HEK293 (cell line): ENCODE results near the gene ASXL3.
A peak's percentile ranks its signal among the peaks of the same experiment; 100 is the strongest.

Experiments used
- BCL6B ChIP-seq: fragments of 450-650 bp; formaldehyde crosslinking; IDR thresholded peaks from 2 replicates; pipeline ENCODE4 v1.5.1; 2017; ENCODE audit warnings: missing biosample characterization, missing genetic modification characterization
- HIC1 ChIP-seq: fragments of 450-650 bp; formaldehyde crosslinking; IDR thresholded peaks from 2 replicates; pipeline ENCODE4 v1.5.1; 2016; ENCODE audit warnings: missing biosample characterization, missing genetic modification characterization
- IKZF3 ChIP-seq: fragments of 450-650 bp; IDR thresholded peaks from 2 replicates; pipeline ENCODE4 v1.5.0; 2018; ENCODE audit warnings: missing biosample characterization, mild to moderate bottlenecking, missing genetic modification characterization, moderate library complexity
- MYNN ChIP-seq: fragments of 450-650 bp; formaldehyde crosslinking; IDR thresholded peaks from 2 replicates; pipeline ENCODE4 v1.5.1; 2016; ENCODE audit warnings: missing biosample characterization, missing genetic modification characterization, borderline replicate concordance
- OVOL3 ChIP-seq: fragments of 450-650 bp; formaldehyde crosslinking; IDR thresholded peaks from 2 replicates; pipeline ENCODE4 v1.5.1; 2016; ENCODE audit warnings: missing biosample characterization, missing genetic modification characterization
- RBAK ChIP-seq: fragments of 450-650 bp; formaldehyde crosslinking; IDR thresholded peaks from 2 replicates; pipeline ENCODE4 v1.5.1; 2016; ENCODE audit warnings: missing biosample characterization, missing genetic modification characterization
- SP7 ChIP-seq: fragments of 450-650 bp; formaldehyde crosslinking; IDR thresholded peaks from 2 replicates; pipeline ENCODE4 v1.5.1; 2016; ENCODE audit warnings: missing biosample characterization, missing genetic modification characterization
- TRIM28 ChIP-seq: IDR thresholded peaks from 2 replicates; pipeline ENCODE4 v1.6.1; 2011; ENCODE audit warnings: low read length, control low read depth, borderline replicate concordance
- ZBTB17 ChIP-seq: fragments of 450-650 bp; formaldehyde crosslinking; IDR thresholded peaks from 2 replicates; pipeline ENCODE4 v1.5.1; 2016; ENCODE audit warnings: missing biosample characterization, missing genetic modification characterization
- ZBTB48 ChIP-seq: fragments of 450-650 bp; formaldehyde crosslinking; IDR thresholded peaks from 2 replicates; pipeline ENCODE4 v1.5.1; 2016; ENCODE audit warnings: missing biosample characterization, missing genetic modification characterization
- ZIC2 ChIP-seq: fragments of 450-650 bp; formaldehyde crosslinking; IDR thresholded peaks from 2 replicates; pipeline ENCODE4 v1.5.1; 2016; ENCODE audit warnings: missing biosample characterization, missing genetic modification characterization
- ZNF10 ChIP-seq: fragments of 450-650 bp; formaldehyde crosslinking; IDR thresholded peaks from 2 replicates; pipeline ENCODE4 v1.5.1; 2017; ENCODE audit warnings: missing biosample characterization, missing genetic modification characterization
- ZNF280C ChIP-seq: fragments of 450-650 bp; formaldehyde crosslinking; IDR thresholded peaks from 2 replicates; pipeline ENCODE4 v1.5.1; 2016; ENCODE audit warnings: missing biosample characterization, missing genetic modification characterization
- ZNF280D ChIP-seq: fragments of 450-650 bp; formaldehyde crosslinking; IDR thresholded peaks from 2 replicates; pipeline ENCODE4 v1.5.1; 2016; ENCODE audit warnings: missing biosample characterization, missing genetic modification characterization
- ZNF529 ChIP-seq: fragments of 450-650 bp; formaldehyde crosslinking; IDR thresholded peaks from 2 replicates; pipeline ENCODE4 v1.5.1; 2017; ENCODE audit warnings: missing genetic modification characterization, missing biosample characterization; ENCODE audit not compliant: insufficient replicate concordance
- ZNF621 ChIP-seq: fragments of 450-650 bp; formaldehyde crosslinking; IDR thresholded peaks from 2 replicates; pipeline ENCODE4 v1.5.1; 2017; ENCODE audit warnings: missing biosample characterization, missing genetic modification characterization
- TF ChIP-seq, protein P1 (sequence below): fragments of 450-650 bp; formaldehyde crosslinking; IDR thresholded peaks from 2 replicates; pipeline ENCODE4 v1.5.1; 2017; ENCODE audit warnings: missing biosample characterization, mild to moderate bottlenecking, missing genetic modification characterization, moderate library complexity
- TF ChIP-seq, protein P2 (sequence below): fragments of 450-650 bp; formaldehyde crosslinking; IDR thresholded peaks from 2 replicates; pipeline ENCODE4 v1.5.1; 2016; ENCODE audit warnings: missing biosample characterization, missing genetic modification characterization, borderline replicate concordance
- TF ChIP-seq, protein P3 (sequence below): fragments of 450-650 bp; formaldehyde crosslinking; IDR thresholded peaks from 2 replicates; pipeline ENCODE4 v1.5.1; 2016; ENCODE audit warnings: missing biosample characterization, missing genetic modification characterization
- TF ChIP-seq, protein P4 (sequence below): fragments of 450-650 bp; formaldehyde crosslinking; IDR thresholded peaks from 2 replicates; pipeline ENCODE4 v1.5.1; 2016; ENCODE audit warnings: missing biosample characterization, missing genetic modification characterization, low read depth

The ASXL3 gene

DNA sequence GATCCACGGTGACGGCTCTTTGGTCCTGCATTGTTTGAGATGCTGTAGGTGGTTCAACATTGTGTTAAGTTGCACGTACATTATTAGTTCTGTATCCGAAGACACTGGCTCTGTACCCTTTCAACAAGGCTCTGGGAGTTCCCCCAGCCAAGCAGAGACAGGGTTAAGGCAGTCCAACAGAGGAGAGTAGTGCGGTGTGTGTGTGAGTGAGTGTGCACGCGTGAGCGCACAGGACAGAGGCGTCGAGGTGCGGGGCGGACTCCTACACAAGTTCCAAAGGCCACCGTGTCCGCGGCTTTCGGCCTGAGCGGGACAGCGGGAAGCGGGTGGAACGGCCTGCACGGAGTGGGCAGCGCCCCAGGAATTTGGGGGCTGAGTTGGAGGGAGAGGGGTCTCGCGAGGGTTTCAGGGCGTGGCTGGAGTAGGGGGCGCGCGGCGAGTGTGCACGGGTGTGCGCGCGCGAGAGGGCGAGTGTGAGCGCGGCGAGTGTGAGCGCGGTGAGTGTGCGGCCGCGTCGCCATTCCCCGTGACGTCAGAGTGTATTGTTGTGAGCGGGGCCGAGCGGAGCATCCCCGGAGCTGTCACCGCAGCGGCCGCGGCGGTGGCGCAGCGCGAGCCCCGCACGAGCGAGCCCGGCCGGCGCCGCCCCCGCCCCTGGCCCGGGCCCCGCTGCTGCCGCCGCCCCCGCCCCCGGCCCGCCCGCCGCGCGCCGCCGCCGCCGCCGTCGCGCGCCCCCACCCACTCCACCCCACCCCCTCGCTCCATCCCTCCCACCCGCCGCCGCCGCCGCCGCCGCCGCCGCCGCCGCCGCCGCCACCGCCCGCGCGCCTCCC is at the start of gene ASXL3 (continued):
- no peak for TF ChIP-seq HIC1 (tag by site-specific recombination)
- no peak for TF ChIP-seq ZNF280C (tag by site-specific recombination)
- TF ChIP-seq SP7 (tag by site-specific recombination), result peak; percentile 79; the same call in 1 of the 2 replicates
- 0 out of 2 replicates have a peak, but pooled peaks have one; percentile 25 for TF ChIP-seq ZNF280D (tag by site-specific recombination)
- TF ChIP-seq ZBTB48 (tag by site-specific recombination), result peak; percentile 60
- 0 out of 2 replicates have a peak, but pooled peaks have one; percentile 36 for TF ChIP-seq ZBTB17 (tag by site-specific recombination)
- peak; percentile 94 for TF ChIP-seq TRIM28
- TF ChIP-seq OVOL3 (tag by site-specific recombination), result no peak
- no peak for TF ChIP-seq MYNN
- peak; percentile 12; the same call in 1 of the 2 replicates for TF ChIP-seq RBAK (tag by site-specific recombination)
- no peak for TF ChIP-seq ZNF10
- no peak for TF ChIP-seq BCL6B (tag by site-specific recombination)
- peak; percentile 47 for TF ChIP-seq ZIC2 (tag by site-specific recombination)
- no peak for TF ChIP-seq ZNF621 (tag by site-specific recombination)
- TF ChIP-seq, protein P1, sequence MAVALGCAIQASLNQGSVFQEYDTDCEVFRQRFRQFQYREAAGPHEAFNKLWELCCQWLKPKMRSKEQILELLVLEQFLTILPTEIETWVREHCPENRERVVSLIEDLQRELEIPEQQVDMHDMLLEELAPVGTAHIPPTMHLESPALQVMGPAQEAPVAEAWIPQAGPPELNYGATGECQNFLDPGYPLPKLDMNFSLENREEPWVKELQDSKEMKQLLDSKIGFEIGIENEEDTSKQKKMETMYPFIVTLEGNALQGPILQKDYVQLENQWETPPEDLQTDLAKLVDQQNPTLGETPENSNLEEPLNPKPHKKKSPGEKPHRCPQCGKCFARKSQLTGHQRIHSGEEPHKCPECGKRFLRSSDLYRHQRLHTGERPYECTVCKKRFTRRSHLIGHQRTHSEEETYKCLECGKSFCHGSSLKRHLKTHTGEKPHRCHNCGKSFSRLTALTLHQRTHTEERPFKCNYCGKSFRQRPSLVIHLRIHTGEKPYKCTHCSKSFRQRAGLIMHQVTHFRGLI (tag by site-specific recombination), result peak; percentile 45; the same call in 1 of the 2 replicates
- TF ChIP-seq, protein P2, sequence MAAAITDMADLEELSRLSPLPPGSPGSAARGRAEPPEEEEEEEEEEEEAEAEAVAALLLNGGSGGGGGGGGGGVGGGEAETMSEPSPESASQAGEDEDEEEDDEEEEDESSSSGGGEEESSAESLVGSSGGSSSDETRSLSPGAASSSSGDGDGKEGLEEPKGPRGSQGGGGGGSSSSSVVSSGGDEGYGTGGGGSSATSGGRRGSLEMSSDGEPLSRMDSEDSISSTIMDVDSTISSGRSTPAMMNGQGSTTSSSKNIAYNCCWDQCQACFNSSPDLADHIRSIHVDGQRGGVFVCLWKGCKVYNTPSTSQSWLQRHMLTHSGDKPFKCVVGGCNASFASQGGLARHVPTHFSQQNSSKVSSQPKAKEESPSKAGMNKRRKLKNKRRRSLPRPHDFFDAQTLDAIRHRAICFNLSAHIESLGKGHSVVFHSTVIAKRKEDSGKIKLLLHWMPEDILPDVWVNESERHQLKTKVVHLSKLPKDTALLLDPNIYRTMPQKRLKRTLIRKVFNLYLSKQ (tag by site-specific recombination), result no peak
- TF ChIP-seq, protein P3, sequence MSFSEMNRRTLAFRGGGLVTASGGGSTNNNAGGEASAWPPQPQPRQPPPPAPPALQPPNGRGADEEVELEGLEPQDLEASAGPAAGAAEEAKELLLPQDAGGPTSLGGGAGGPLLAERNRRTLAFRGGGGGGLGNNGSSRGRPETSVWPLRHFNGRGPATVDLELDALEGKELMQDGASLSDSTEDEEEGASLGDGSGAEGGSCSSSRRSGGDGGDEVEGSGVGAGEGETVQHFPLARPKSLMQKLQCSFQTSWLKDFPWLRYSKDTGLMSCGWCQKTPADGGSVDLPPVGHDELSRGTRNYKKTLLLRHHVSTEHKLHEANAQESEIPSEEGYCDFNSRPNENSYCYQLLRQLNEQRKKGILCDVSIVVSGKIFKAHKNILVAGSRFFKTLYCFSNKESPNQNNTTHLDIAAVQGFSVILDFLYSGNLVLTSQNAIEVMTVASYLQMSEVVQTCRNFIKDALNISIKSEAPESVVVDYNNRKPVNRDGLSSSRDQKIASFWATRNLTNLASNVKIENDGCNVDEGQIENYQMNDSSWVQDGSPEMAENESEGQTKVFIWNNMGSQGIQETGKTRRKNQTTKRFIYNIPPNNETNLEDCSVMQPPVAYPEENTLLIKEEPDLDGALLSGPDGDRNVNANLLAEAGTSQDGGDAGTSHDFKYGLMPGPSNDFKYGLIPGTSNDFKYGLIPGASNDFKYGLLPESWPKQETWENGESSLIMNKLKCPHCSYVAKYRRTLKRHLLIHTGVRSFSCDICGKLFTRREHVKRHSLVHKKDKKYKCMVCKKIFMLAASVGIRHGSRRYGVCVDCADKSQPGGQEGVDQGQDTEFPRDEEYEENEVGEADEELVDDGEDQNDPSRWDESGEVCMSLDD (tag by site-specific recombination), result peak; percentile 92
- no peak for TF ChIP-seq ZNF529
- TF ChIP-seq, protein P4, sequence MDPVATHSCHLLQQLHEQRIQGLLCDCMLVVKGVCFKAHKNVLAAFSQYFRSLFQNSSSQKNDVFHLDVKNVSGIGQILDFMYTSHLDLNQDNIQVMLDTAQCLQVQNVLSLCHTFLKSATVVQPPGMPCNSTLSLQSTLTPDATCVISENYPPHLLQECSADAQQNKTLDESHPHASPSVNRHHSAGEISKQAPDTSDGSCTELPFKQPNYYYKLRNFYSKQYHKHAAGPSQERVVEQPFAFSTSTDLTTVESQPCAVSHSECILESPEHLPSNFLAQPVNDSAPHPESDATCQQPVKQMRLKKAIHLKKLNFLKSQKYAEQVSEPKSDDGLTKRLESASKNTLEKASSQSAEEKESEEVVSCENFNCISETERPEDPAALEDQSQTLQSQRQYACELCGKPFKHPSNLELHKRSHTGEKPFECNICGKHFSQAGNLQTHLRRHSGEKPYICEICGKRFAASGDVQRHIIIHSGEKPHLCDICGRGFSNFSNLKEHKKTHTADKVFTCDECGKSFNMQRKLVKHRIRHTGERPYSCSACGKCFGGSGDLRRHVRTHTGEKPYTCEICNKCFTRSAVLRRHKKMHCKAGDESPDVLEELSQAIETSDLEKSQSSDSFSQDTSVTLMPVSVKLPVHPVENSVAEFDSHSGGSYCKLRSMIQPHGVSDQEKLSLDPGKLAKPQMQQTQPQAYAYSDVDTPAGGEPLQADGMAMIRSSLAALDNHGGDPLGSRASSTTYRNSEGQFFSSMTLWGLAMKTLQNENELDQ, result no peak
- TF ChIP-seq IKZF3 (tag by site-specific recombination), result no peak
